Erythroblast (primary cell): ENCODE data around the gene ZNF516.

Experiments
- DNase-seq, 2 experiments: peaks; one replicate each; lab custom pipeline; 2025; lab: John Stamatoyannopoulos, UW
- GATA1 ChIP-seq: IDR thresholded peaks from 2 replicates; pipeline ENCODE4 v1.6.1; 2011; ENCODE audit warnings: low read depth, mild to moderate bottlenecking, control low read depth, low read length, moderate library complexity
- POLR2A ChIP-seq: IDR thresholded peaks from 2 replicates; pipeline ENCODE4 v1.6.1; 2011; ENCODE audit warnings: mild to moderate bottlenecking, low read length

Gene ZNF516

GRCh38 chr18:76463358-76463757 lies 31.7 kb downstream of the ZNF516 start:
- TF ChIP-seq GATA1, result no peak
- no peak for TF ChIP-seq POLR2A
- no peak for DNase-seq

- TF ChIP-seq POLR2A, result no peak
- TF ChIP-seq GATA1, result no peak
- DNase-seq, result no peak
Observed at GRCh38 chr18:76462326-76462694, 32.7 kb downstream of the ZNF516 start.

GRCh38 chr18:76461692-76462325 lies 33.2 kb downstream of the ZNF516 start:
- no peak for DNase-seq
- TF ChIP-seq GATA1 (no peak), POLR2A (no peak)

GRCh38 chr18:76461148-76461547 lies 33.9 kb downstream of the ZNF516 start:
- DNase-seq, result no peak
- no peak for TF ChIP-seq GATA1
- TF ChIP-seq POLR2A, result no peak

GRCh38 chr18:76460482-76460881 lies 34.6 kb downstream of the ZNF516 start:
- no peak for TF ChIP-seq GATA1
- TF ChIP-seq POLR2A, result no peak
- no peak for DNase-seq

GRCh38 chr18:76459687-76460350 lies 35.2 kb downstream of the ZNF516 start:
- no peak for DNase-seq
- TF ChIP-seq GATA1 (no peak), POLR2A (no peak)

GRCh38 chr18:76459312-76459686 lies 35.7 kb downstream of the ZNF516 start:
- no peak for TF ChIP-seq POLR2A
- TF ChIP-seq GATA1, result no peak
- no peak for DNase-seq

- TF ChIP-seq GATA1 (no peak), POLR2A (no peak)
- no peak for DNase-seq
Observed at GRCh38 chr18:76458522-76459311, 36.3 kb downstream of the ZNF516 start.

- no peak for TF ChIP-seq GATA1
- no peak for TF ChIP-seq POLR2A
Observed at GRCh38 chr18:76457957-76458356, 37.1 kb downstream of the ZNF516 start.

GRCh38 chr18:76457475-76457874 lies 37.6 kb downstream of the ZNF516 start:
- TF ChIP-seq GATA1 (no peak), POLR2A (no peak)
- no peak for DNase-seq

More at GRCh38 chr18:76457957-76458356, 37.1 kb downstream of the ZNF516 start:
- DNase-seq, result no peak

GRCh38 chr18:76456823-76457222 lies 38.2 kb downstream of the ZNF516 start:
- no peak for DNase-seq
- TF ChIP-seq POLR2A, result no peak
- TF ChIP-seq GATA1, result no peak

GRCh38 chr18:76456018-76456750 lies 38.9 kb downstream of the ZNF516 start:
- DNase-seq, result no peak

GRCh38 chr18:76455003-76455676 lies 39.9 kb downstream of the ZNF516 start:
- no peak for DNase-seq
- TF ChIP-seq GATA1 (no peak), POLR2A (no peak)

More at GRCh38 chr18:76456018-76456750, 38.9 kb downstream of the ZNF516 start:
- TF ChIP-seq GATA1 (no peak), POLR2A (no peak)

GRCh38 chr18:76454418-76454817 lies 40.6 kb downstream of the ZNF516 start:
- DNase-seq, result no peak
- TF ChIP-seq GATA1 (no peak), POLR2A (no peak)
